Measurements from ENCODE around the gene PGLYRP1.

Gene PGLYRP1

GRCh38 chr19:46058778-46059177 is 35.9 kb upstream of the PGLYRP1 start:
- TF ChIP-seq USF1 (IDR thresholded peaks at IDR 0.05) (no peak), CREB1 (IDR thresholded peaks at IDR 0.05; ENCODE audit: low read depth) (no peak), FOXM1 (IDR thresholded peaks at IDR 0.05; ENCODE audit: borderline replicate concordance, low read depth) (no peak), MAX (IDR thresholded peaks at IDR 0.05) (no peak), TCF12 (IDR thresholded peaks at IDR 0.05; ENCODE audit: low read depth) (no peak), REST (IDR thresholded peaks at IDR 0.05; ENCODE audit: low read depth) (no peak), TAF1 (IDR thresholded peaks at IDR 0.05; ENCODE audit: low read depth) (no peak), NFIC (IDR thresholded peaks at IDR 0.05) (no peak)

- TF ChIP-seq EGR1 (IDR thresholded peaks at IDR 0.05) (no peak), RAD21 (IDR thresholded peaks at IDR 0.05; ENCODE audit: low read depth) (no peak), FOXM1 (IDR thresholded peaks at IDR 0.05; ENCODE audit: borderline replicate concordance, low read depth) (no peak), EP300 (IDR thresholded peaks at IDR 0.05; ENCODE audit: borderline replicate concordance) (no peak), MAX (IDR thresholded peaks at IDR 0.05) (no peak), REST (IDR thresholded peaks at IDR 0.05; ENCODE audit: low read depth) (no peak), YY1 (IDR thresholded peaks at IDR 0.05; ENCODE audit: low read depth) (no peak), TCF12 (IDR thresholded peaks at IDR 0.05; ENCODE audit: low read depth) (no peak), ZBTB7A (IDR thresholded peaks at IDR 0.05; ENCODE audit: low read depth) (no peak)
These were observed 33.7 kb upstream of the PGLYRP1 start for GRCh38 chr19:46056536-46056935.

- TF ChIP-seq EP300 (IDR thresholded peaks at IDR 0.05; ENCODE audit: borderline replicate concordance) (no peak), CREB1 (IDR thresholded peaks at IDR 0.05; ENCODE audit: low read depth) (no peak), YY1 (IDR thresholded peaks at IDR 0.05; ENCODE audit: low read depth) (no peak), MAX (IDR thresholded peaks at IDR 0.05) (no peak), FOXM1 (IDR thresholded peaks at IDR 0.05; ENCODE audit: borderline replicate concordance, low read depth) (no peak), NFIC (IDR thresholded peaks at IDR 0.05) (no peak), USF1 (IDR thresholded peaks at IDR 0.05) (no peak), TCF12 (IDR thresholded peaks at IDR 0.05; ENCODE audit: low read depth) (no peak), TEAD4 (IDR thresholded peaks at IDR 0.05) (no peak), TAF1 (IDR thresholded peaks at IDR 0.05; ENCODE audit: low read depth) (no peak)
These were observed 30.0 kb upstream of the PGLYRP1 start for GRCh38 chr19:46052896-46053295.

GRCh38 chr19:46049597-46049996 is 26.7 kb upstream of the PGLYRP1 start:
- TF ChIP-seq NFIC (IDR thresholded peaks at IDR 0.05) (no peak), TEAD4 (IDR thresholded peaks at IDR 0.05) (no peak), EP300 (IDR thresholded peaks at IDR 0.05; ENCODE audit: borderline replicate concordance) (no peak), EGR1 (IDR thresholded peaks at IDR 0.05) (no peak), USF1 (IDR thresholded peaks at IDR 0.05) (no peak), CREB1 (IDR thresholded peaks at IDR 0.05; ENCODE audit: low read depth) (no peak), REST (IDR thresholded peaks at IDR 0.05; ENCODE audit: low read depth) (no peak), TCF12 (IDR thresholded peaks at IDR 0.05; ENCODE audit: low read depth) (no peak), CEBPB (IDR thresholded peaks at IDR 0.05) (no peak), MAX (IDR thresholded peaks at IDR 0.05) (no peak), FOXM1 (IDR thresholded peaks at IDR 0.05; ENCODE audit: borderline replicate concordance, low read depth) (no peak), RAD21 (IDR thresholded peaks at IDR 0.05; ENCODE audit: low read depth) (no peak), YY1 (IDR thresholded peaks at IDR 0.05; ENCODE audit: low read depth) (no peak), TAF1 (IDR thresholded peaks at IDR 0.05; ENCODE audit: low read depth) (no peak), ZBTB7A (IDR thresholded peaks at IDR 0.05; ENCODE audit: low read depth) (no peak)

Measured in Ishikawa (cell line).